ENCODE data around the gene ERGIC3. TPM values are rescaled to one million over a fixed set of nuclear protein-coding genes. Genes with fewer than 3 reads are reported as not detected.

ERGIC3 gene
- total RNA-seq, 1 donor from 2014 or later, result 328 TPM

- H3K4me1 ChIP-seq (ENCODE audit: control insufficient read depth in 3 of 3, insufficient read depth in 3 of 3, low read length in 3 of 3), result peaks cover 9 to 19% (median 15%) of the 10 kb centered on the region in 3 donors
- no peaks in the 10 kb centered on the region for H3K36me3 ChIP-seq (ENCODE audit: control insufficient read depth in 3 of 3, insufficient read depth in 3 of 3, low read length in 3 of 3)
- H3K9me3 ChIP-seq (ENCODE audit: control insufficient read depth in 3 of 3, low read length in 3 of 3), result no peaks in the 10 kb centered on the region
- peak overlapping the region; percentile 67 to 73 (median 70) for H3K4me3 ChIP-seq (ENCODE audit: low read length in 3 of 3)
- no peak overlapping the region for H3K27ac ChIP-seq (ENCODE audit: low read depth, low read length)
- peak overlapping the region in 1 of 3 donors; percentile 57 for H3K9ac ChIP-seq (ENCODE audit: low read depth in 1 of 3, low read length in 3 of 3)
- peaks cover 9 to 17% (median 15%) of the 10 kb centered on the region in 3 donors for H3K27me3 ChIP-seq (ENCODE audit: control insufficient read depth in 3 of 3, insufficient read depth in 3 of 3, low read length in 3 of 3)
Measured at GRCh38 chr20:35600176-35600992, 58.5 kb downstream of the ERGIC3 start.

GRCh38 chr20:35600993-35601973, 59.4 kb downstream of the ERGIC3 start:
- peaks cover 11 to 17% (median 15%) of the 10 kb centered on the region in 3 donors for H3K27me3 ChIP-seq (ENCODE audit: control insufficient read depth in 3 of 3, insufficient read depth in 3 of 3, low read length in 3 of 3)
- H3K4me3 ChIP-seq (ENCODE audit: low read length in 3 of 3), result peak overlapping the region; percentile 67 to 73 (median 70)
- no peaks in the 10 kb centered on the region for H3K9me3 ChIP-seq (ENCODE audit: control insufficient read depth in 3 of 3, low read length in 3 of 3)
- no peaks in the 10 kb centered on the region for H3K36me3 ChIP-seq (ENCODE audit: control insufficient read depth in 3 of 3, insufficient read depth in 3 of 3, low read length in 3 of 3)
- peaks cover 9 to 19% (median 15%) of the 10 kb centered on the region in 3 donors for H3K4me1 ChIP-seq (ENCODE audit: control insufficient read depth in 3 of 3, insufficient read depth in 3 of 3, low read length in 3 of 3)
- H3K27ac ChIP-seq (ENCODE audit: low read depth, low read length), result no peak overlapping the region
- peak overlapping the region; percentile 50 to 78 (median 57) for H3K9ac ChIP-seq (ENCODE audit: low read depth in 1 of 3, low read length in 3 of 3)

GRCh38 chr20:35601990-35602389, 60.1 kb downstream of the ERGIC3 start:
- H3K27me3 ChIP-seq (ENCODE audit: control insufficient read depth in 3 of 3, insufficient read depth in 3 of 3, low read length in 3 of 3), result peaks cover 11 to 17% (median 15%) of the 10 kb centered on the region in 3 donors
- peak overlapping the region in 2 of 3 donors; percentile 50 to 78 for H3K9ac ChIP-seq (ENCODE audit: low read depth in 1 of 3, low read length in 3 of 3)
- no peak overlapping the region for H3K27ac ChIP-seq (ENCODE audit: low read depth, low read length)

GRCh38 chr20:35602851-35603495, 61.1 kb downstream of the ERGIC3 start:
- Histone ChIP-seq H3K4me3 (ENCODE audit: low read length in 3 of 3) (no peak overlapping the region), H3K9me3 (ENCODE audit: control insufficient read depth in 3 of 3, low read length in 3 of 3) (no peaks in the 10 kb centered on the region), H3K4me1 (ENCODE audit: control insufficient read depth in 3 of 3, insufficient read depth in 3 of 3, low read length in 3 of 3) (peaks cover 9 to 19% (median 15%) of the 10 kb centered on the region in 3 donors), H3K9ac (ENCODE audit: low read depth in 1 of 3, low read length in 3 of 3) (no peak overlapping the region), H3K27ac (ENCODE audit: low read depth, low read length) (no peak overlapping the region), H3K27me3 (ENCODE audit: control insufficient read depth in 3 of 3, insufficient read depth in 3 of 3, low read length in 3 of 3) (peaks cover 11 to 17% (median 15%) of the 10 kb centered on the region in 3 donors), H3K36me3 (ENCODE audit: control insufficient read depth in 3 of 3, insufficient read depth in 3 of 3, low read length in 3 of 3) (no peaks in the 10 kb centered on the region)

More at GRCh38 chr20:35601990-35602389, 60.1 kb downstream of the ERGIC3 start:
- Histone ChIP-seq H3K9me3 (ENCODE audit: control insufficient read depth in 3 of 3, low read length in 3 of 3) (no peaks in the 10 kb centered on the region), H3K4me1 (ENCODE audit: control insufficient read depth in 3 of 3, insufficient read depth in 3 of 3, low read length in 3 of 3) (peaks cover 9 to 19% (median 15%) of the 10 kb centered on the region in 3 donors), H3K36me3 (ENCODE audit: control insufficient read depth in 3 of 3, insufficient read depth in 3 of 3, low read length in 3 of 3) (no peaks in the 10 kb centered on the region), H3K4me3 (ENCODE audit: low read length in 3 of 3) (peak overlapping the region; percentile 67 to 73 (median 70))

GRCh38 chr20:35603695-35604448, 62.0 kb downstream of the ERGIC3 start:
- Histone ChIP-seq H3K36me3 (ENCODE audit: control insufficient read depth in 3 of 3, insufficient read depth in 3 of 3, low read length in 3 of 3) (no peaks in the 10 kb centered on the region), H3K27me3 (ENCODE audit: control insufficient read depth in 3 of 3, insufficient read depth in 3 of 3, low read length in 3 of 3) (peaks cover 11 to 17% (median 15%) of the 10 kb centered on the region in 3 donors), H3K4me3 (ENCODE audit: low read length in 3 of 3) (no peak overlapping the region), H3K4me1 (ENCODE audit: control insufficient read depth in 3 of 3, insufficient read depth in 3 of 3, low read length in 3 of 3) (peaks cover 9 to 19% (median 15%) of the 10 kb centered on the region in 3 donors), H3K9ac (ENCODE audit: low read depth in 1 of 3, low read length in 3 of 3) (no peak overlapping the region), H3K9me3 (ENCODE audit: control insufficient read depth in 3 of 3, low read length in 3 of 3) (no peaks in the 10 kb centered on the region), H3K27ac (ENCODE audit: low read depth, low read length) (no peak overlapping the region)

GRCh38 chr20:35604449-35604747, 62.5 kb downstream of the ERGIC3 start:
- no peak overlapping the region for H3K4me3 ChIP-seq (ENCODE audit: low read length in 3 of 3)
- peaks cover 11 to 15% (median 15%) of the 10 kb centered on the region in 3 donors for H3K27me3 ChIP-seq (ENCODE audit: control insufficient read depth in 3 of 3, insufficient read depth in 3 of 3, low read length in 3 of 3)
- H3K4me1 ChIP-seq (ENCODE audit: control insufficient read depth in 3 of 3, insufficient read depth in 3 of 3, low read length in 3 of 3), result peaks cover 9 to 19% (median 15%) of the 10 kb centered on the region in 3 donors
- H3K27ac ChIP-seq (ENCODE audit: low read depth, low read length), result no peak overlapping the region
- H3K9ac ChIP-seq (ENCODE audit: low read depth in 1 of 3, low read length in 3 of 3), result no peak overlapping the region
- H3K36me3 ChIP-seq (ENCODE audit: control insufficient read depth in 3 of 3, insufficient read depth in 3 of 3, low read length in 3 of 3), result no peaks in the 10 kb centered on the region
- H3K9me3 ChIP-seq (ENCODE audit: control insufficient read depth in 3 of 3, low read length in 3 of 3), result no peaks in the 10 kb centered on the region

- Histone ChIP-seq H3K9me3 (ENCODE audit: control insufficient read depth in 3 of 3, low read length in 3 of 3) (no peaks in the 10 kb centered on the region), H3K9ac (ENCODE audit: low read depth in 1 of 3, low read length in 3 of 3) (no peak overlapping the region), H3K36me3 (ENCODE audit: control insufficient read depth in 3 of 3, insufficient read depth in 3 of 3, low read length in 3 of 3) (no peaks in the 10 kb centered on the region), H3K4me1 (ENCODE audit: control insufficient read depth in 3 of 3, insufficient read depth in 3 of 3, low read length in 3 of 3) (peaks cover 2 to 12% (median 8%) of the 10 kb centered on the region in 3 donors), H3K27me3 (ENCODE audit: control insufficient read depth in 3 of 3, insufficient read depth in 3 of 3, low read length in 3 of 3) (peaks cover 2 to 6% (median 3%) of the 10 kb centered on the region in 3 donors), H3K27ac (ENCODE audit: low read depth, low read length) (no peak overlapping the region), H3K4me3 (ENCODE audit: low read length in 3 of 3) (no peak overlapping the region)
Measured at GRCh38 chr20:35606127-35606526, 64.2 kb downstream of the ERGIC3 start.

Measured in skeletal muscle tissue (tissue), 4 donors.